IMR-90 (cell line): ENCODE results near the gene QSOX2. TPM values are rescaled to one million over a fixed set of nuclear protein-coding genes. Genes with fewer than 3 reads are reported as not detected.

ENCODE experiments used
- ATAC-seq: fragments of 200-7000 bp; cut with Tn5 transposase; 2 replicates; pipeline ENCODE4 v1.9.1; 2020; ENCODE audit warnings: low read depth, mild to moderate bottlenecking, moderate library complexity
- BruUV-seq: library from RNA; stranded (reverse); fragments of 400-500 nt; replicated peaks from 2 replicates; lab custom pipeline; 2021; lab: Mats Ljungman, UMichigan
- CTCF ChIA-PET: fragments of 300-600 bp; formaldehyde crosslinking; extraction: SDS; loops from one replicate; lab custom pipeline; 2021; ENCODE audit warnings: antibody characterized with exemption; lab: Yijun Ruan, JAX
- POLR2A ChIA-PET: fragments of 300-600 bp; sonication (Branson Sonifier 250); formaldehyde crosslinking; loops from one replicate; lab custom pipeline; 2022; ENCODE audit warnings: antibody characterized with exemption; ENCODE audit not compliant: unreplicated experiment; lab: Charles Lee
- DNase-seq: peaks from one replicate; pipeline ENCODE4 v3.0.0; 2013
- H2AFZ ChIP-seq: replicated peaks from 2 replicates; pipeline ENCODE3; 2013; ENCODE audit warnings: low read length, mild to moderate bottlenecking; ENCODE audit not compliant: poor library complexity
- H2AK5ac ChIP-seq: 2 replicates; pipeline ENCODE4 v1.6.1; 2013; ENCODE audit warnings: low read depth, low read length, inconsistent platforms
- H2AK9ac ChIP-seq: replicated peaks from 2 replicates; pipeline ENCODE3; 2013; ENCODE audit warnings: mild to moderate bottlenecking, low read depth, low read length, moderate library complexity; ENCODE audit not compliant: poor library complexity
- H2BK120ac ChIP-seq: 2 replicates; pipeline ENCODE4 v1.6.1; 2013; ENCODE audit warnings: low read depth, low read length, inconsistent platforms
- H2BK15ac ChIP-seq: 3 replicates; pipeline ENCODE4 v1.6.1; 2013; ENCODE audit warnings: low read depth, low read length, inconsistent platforms
- H2BK20ac ChIP-seq: 2 replicates; pipeline ENCODE4 v1.6.1; 2013; ENCODE audit warnings: low read depth, mild to moderate bottlenecking, inconsistent platforms, low read length, moderate library complexity
- H2BK5ac ChIP-seq: 2 replicates; pipeline ENCODE4 v1.6.1; 2013; ENCODE audit warnings: mild to moderate bottlenecking, low read depth, low read length, inconsistent platforms; ENCODE audit not compliant: poor library complexity, severe bottlenecking
- H3K14ac ChIP-seq: replicated peaks from 2 replicates; pipeline ENCODE4 v1.6.1; 2013; ENCODE audit warnings: low read depth, low read length, inconsistent platforms
- H3K18ac ChIP-seq: 2 replicates; pipeline ENCODE4 v1.6.1; 2013; ENCODE audit warnings: low read depth, low read length, control low read depth
- H3K23ac ChIP-seq: 2 replicates; pipeline ENCODE4 v1.6.1; 2013; ENCODE audit warnings: low read depth, low read length, inconsistent platforms
- H3K27ac ChIP-seq: 2 replicates; pipeline ENCODE4 v1.5.1; 2013; ENCODE audit warnings: mild to moderate bottlenecking, control low read depth, low read length; ENCODE audit not compliant: insufficient read depth
- H3K27me3 ChIP-seq: 2 replicates; pipeline ENCODE4 v1.6.1; 2013; ENCODE audit warnings: low read length; ENCODE audit not compliant: control insufficient read depth, insufficient read depth
- H3K36me3 ChIP-seq: 2 replicates; pipeline ENCODE4 v1.6.1; 2013; ENCODE audit warnings: low read length, mixed read lengths; ENCODE audit not compliant: control insufficient read depth, insufficient read depth
- H3K4ac ChIP-seq: 2 replicates; pipeline ENCODE4 v1.6.1; 2013; ENCODE audit warnings: low read depth, low read length, inconsistent platforms
- H3K4me1 ChIP-seq: 2 replicates; pipeline ENCODE4 v1.6.1; 2013; ENCODE audit warnings: low read length, mixed read lengths; ENCODE audit not compliant: control insufficient read depth, insufficient read depth
- H3K4me2 ChIP-seq: 2 replicates; pipeline ENCODE4 v1.6.1; 2013; ENCODE audit warnings: low read depth, mild to moderate bottlenecking, control low read depth, low read length, moderate library complexity
- H3K4me3 ChIP-seq: 2 replicates; pipeline ENCODE4 v1.5.1; 2013; ENCODE audit warnings: low read depth, mild to moderate bottlenecking, control low read depth, low read length, moderate library complexity; ENCODE audit not compliant: insufficient read depth
- H3K56ac ChIP-seq: 2 replicates; pipeline ENCODE4 v1.6.1; 2013; ENCODE audit warnings: low read length, inconsistent platforms; ENCODE audit not compliant: insufficient read depth; ENCODE audit errors: extremely low read depth
- H3K79me1 ChIP-seq, 2 experiments: 2 replicates each; pipeline ENCODE4 v1.6.1; 2013; ENCODE audit warnings: low read length in 2 of 2, inconsistent platforms in 1 of 2, low read depth in 1 of 2
- H3K9ac ChIP-seq: 2 replicates; pipeline ENCODE4 v1.6.1; 2013; ENCODE audit warnings: low read depth, low read length, control low read depth
- H3K9me1 ChIP-seq: 2 replicates; pipeline ENCODE4 v1.6.1; 2013; ENCODE audit warnings: low read length, inconsistent platforms; ENCODE audit not compliant: insufficient read depth
- H3K9me3 ChIP-seq: 2 replicates; pipeline ENCODE4 v1.6.1; 2013; ENCODE audit warnings: low read length; ENCODE audit not compliant: control insufficient read depth, insufficient read depth
- H4K20me1 ChIP-seq: 2 replicates; pipeline ENCODE4 v1.6.1; 2013; ENCODE audit warnings: low read length, inconsistent platforms; ENCODE audit not compliant: insufficient read depth
- H4K5ac ChIP-seq: 2 replicates; pipeline ENCODE4 v1.6.1; 2013; ENCODE audit warnings: mild to moderate bottlenecking, low read depth, low read length, control low read depth
- H4K8ac ChIP-seq, 2 experiments: 2 replicates each; pipeline ENCODE4 v1.6.1; 2013; ENCODE audit warnings: low read depth in 2 of 2, low read length in 2 of 2, control low read depth in 1 of 2, inconsistent platforms in 1 of 2
- H4K91ac ChIP-seq: 2 replicates; pipeline ENCODE4 v1.6.1; 2013; ENCODE audit warnings: low read depth, low read length, inconsistent platforms; ENCODE audit not compliant: insufficient read depth
- BHLHE40 ChIP-seq: fragments of 150-350 bp; IDR thresholded peaks from 2 replicates; pipeline ENCODE4 v1.6.1; 2016; ENCODE audit warnings: mild to moderate bottlenecking, low read depth, low read length
- CEBPB ChIP-seq: IDR thresholded peaks from 2 replicates; pipeline ENCODE4 v1.6.1; 2012; ENCODE audit warnings: low read depth, low read length, improper control_type of control experiment
- CHD1 ChIP-seq: IDR thresholded peaks from 2 replicates; pipeline ENCODE4 v1.6.1; 2012; ENCODE audit warnings: low read depth, low read length, improper control_type of control experiment
- CTCF ChIP-seq: conservative IDR thresholded peaks from 2 replicates; pipeline ENCODE4 v1.5.1; 2012; ENCODE audit warnings: mild to moderate bottlenecking, low read depth, low read length, improper control_type of control experiment
- ELK1 ChIP-seq: fragments of 150-350 bp; IDR thresholded peaks from 2 replicates; pipeline ENCODE4 v1.6.1; 2016; ENCODE audit warnings: low read depth, mild to moderate bottlenecking, low read length, moderate library complexity, borderline replicate concordance
- FOS ChIP-seq: fragments of 150-350 bp; IDR thresholded peaks from 2 replicates; pipeline ENCODE4 v1.6.1; 2016; ENCODE audit warnings: low read depth, low read length
- MXI1 ChIP-seq: IDR thresholded peaks from 2 replicates; pipeline ENCODE4 v1.6.1; 2012; ENCODE audit warnings: low read depth, mild to moderate bottlenecking, low read length, moderate library complexity, borderline replicate concordance
- NFE2L2 ChIP-seq: fragments of 150-350 bp; IDR thresholded peaks from 2 replicates; pipeline ENCODE4 v1.6.1; 2016; ENCODE audit warnings: low read depth, mild to moderate bottlenecking, low read length
- POLR2A ChIP-seq: IDR thresholded peaks from 2 replicates; pipeline ENCODE4 v1.6.1; 2012; ENCODE audit warnings: mild to moderate bottlenecking, low read depth, low read length
- RAD21 ChIP-seq: IDR thresholded peaks from 2 replicates; pipeline ENCODE4 v1.6.1; 2012; ENCODE audit warnings: low read length, improper control_type of control experiment
- RFX5 ChIP-seq: IDR thresholded peaks from 2 replicates; pipeline ENCODE4 v1.8.0; 2012; ENCODE audit warnings: low read depth, mild to moderate bottlenecking, low read length, moderate library complexity
- SMC3 ChIP-seq: fragments of 150-350 bp; IDR thresholded peaks from 2 replicates; pipeline ENCODE4 v1.6.1; 2016; ENCODE audit warnings: low read depth, mild to moderate bottlenecking, antibody characterized with exemption, low read length, moderate library complexity
- WGBS, 2 experiments: methylation state at CpG; one replicate each; pipeline versions ENCODE4 v1.1.5 to v1.1.7; 2013; ENCODE audit warnings: missing lambda C conversion rate in 2 of 2; ENCODE audit not compliant: insufficient read length in 1 of 2; ENCODE audit errors: extremely low coverage in 2 of 2; 5-methylcytosine and 5-hydroxymethylcytosine counted together
- dilution Hi-C: fragments of 300-500 bp; cut with HindIII; formaldehyde crosslinking; loops from one replicate; pipeline ENCODE4 v1.14.3; 2018; ENCODE audit warnings: low sequenced_read_pairs; ENCODE audit not compliant: unreplicated experiment
- in situ Hi-C: fragments of 300-500 bp; cut with MboI; formaldehyde crosslinking; loops from 3 replicates; pipeline ENCODE4 v1.14.3; 2019; ENCODE audit warnings: low sequenced_read_pairs, inconsistent platforms, mixed read lengths
- intact Hi-C: fragments of 100-400 bp; cut with micrococcal nuclease; formaldehyde crosslinking; loops from 2 replicates; pipeline ENCODE4 v1.10.0; 2022
- polyA plus RNA-seq, 3 experiments: library from polyadenylated mRNA; depleted of rRNA; stranded (reverse); fragments of >200 nt; gene quantifications; 2 replicates each; pipeline ENCODE4 v1.2.3, GENCODE V29; 2012; ENCODE audit warnings: low replicate concordance in 1 of 3
- total RNA-seq: library from RNA; depleted of rRNA; stranded (reverse); fragments of >200 nt; gene quantifications from 2 replicates; pipeline ENCODE4 v1.2.3, GENCODE V29; 2012

QSOX2 gene
- total and polyA plus RNA-seq, 2 of the 4 experiments (the other 2 are of a cell fraction): 5.9 to 12.9 TPM

GRCh38 chr9:136159851-136160250 is 85.8 kb downstream of the QSOX2 start:
- in situ Hi-C loops: loop anchor here (10.0 kb wide), 1 partner anchor 115 kb away; no protein-coding TSS in a partner anchor
- Histone ChIP-seq H2BK5ac (no peak overlapping the region), H3K36me3 (no peaks in the 10 kb centered on the region), H2AK5ac (no peak overlapping the region), H4K91ac (no peak overlapping the region), H2BK120ac (no peak overlapping the region), H4K20me1 (no peaks in the 10 kb centered on the region), H3K23ac (no peak overlapping the region), H3K56ac (no peak overlapping the region), H3K4ac (no peak overlapping the region), H3K4me3 (no peak overlapping the region), H3K14ac (no peak overlapping the region), H3K9ac (no peak overlapping the region), H3K18ac (no peak overlapping the region), H2AFZ (no peak overlapping the region), H4K5ac (no peak overlapping the region), H2AK9ac (no peak overlapping the region), H3K9me3 (0 out of 2 replicates have a peak, but pooled peaks cover 3% of the 10 kb centered on the region), H4K8ac (no peak overlapping the region), H3K27ac (no peak overlapping the region), H2BK15ac (no peak overlapping the region), H3K4me2 (no peak overlapping the region), H3K27me3 (peaks cover 70% of the 10 kb centered on the region), H3K4me1 (no peaks in the 10 kb centered on the region), H3K9me1 (no peaks in the 10 kb centered on the region), H2BK20ac (no peak overlapping the region), H3K79me1 (no peaks in the 10 kb centered on the region)
- no peak for TF ChIP-seq RFX5
- TF ChIP-seq FOS: no peak
- TF ChIP-seq CTCF: no peak
- TF ChIP-seq CHD1: no peak
- TF ChIP-seq BHLHE40: no peak
- TF ChIP-seq RAD21: no peak
- TF ChIP-seq ELK1: no peak
- TF ChIP-seq POLR2A: no peak
- no peak for TF ChIP-seq SMC3
- TF ChIP-seq CEBPB: no peak
- TF ChIP-seq MXI1: no peak
- TF ChIP-seq NFE2L2: no peak
- dilution Hi-C loops: no loop called here
- intact Hi-C loops: no loop called here
- DNase-seq: no peak
- POLR2A ChIA-PET: no interaction called here
- CTCF ChIA-PET: no interaction called here
- WGBS, 2 experiments: 85% methylated on average over 8 of the region's 16 CpGs; no CpG with 5 or more reads in 1 of the 2 experiments
- no TSS peak for BruUV-seq
- ATAC-seq: no peak
